SK-N-SH treated with all-trans-retinoic acid at 6 μM for 48 hours (cell line): ENCODE data around the gene GAS2.
A peak's percentile ranks its signal among the peaks of the same experiment; 100 is the strongest.

Source experiments
- ATAC-seq: fragments of 200-7000 bp; cut with Tn5 transposase; 3 replicates; pipeline ENCODE4 v1.9.1; 2020; ENCODE audit warnings: mild to moderate bottlenecking, moderate library complexity
- BACH2 ChIP-seq: fragments of 250-450 bp; sonication (Bioruptor Pico); IDR thresholded peaks from 2 replicates; pipeline ENCODE4 v1.9.0; 2021; ENCODE audit warnings: mild to moderate bottlenecking, borderline replicate concordance
- CREB5 ChIP-seq: fragments of 250-450 bp; sonication (Bioruptor Pico); IDR thresholded peaks from 2 replicates; pipeline ENCODE4 v1.5.1; 2020; ENCODE audit warnings: low read depth, mild to moderate bottlenecking, moderate library complexity
- CSDC2 ChIP-seq: fragments of 250-450 bp; sonication (Bioruptor Pico); IDR thresholded peaks from 2 replicates; pipeline ENCODE4 v1.5.0; 2020; ENCODE audit warnings: mild to moderate bottlenecking, moderate library complexity
- CSRNP3 ChIP-seq: fragments of 250-450 bp; sonication (Bioruptor Pico); IDR thresholded peaks from 2 replicates; pipeline ENCODE4 v1.5.1; 2021; ENCODE audit warnings: mild to moderate bottlenecking, moderate library complexity
- ESRRG ChIP-seq: fragments of 250-450 bp; sonication (Bioruptor Pico); IDR thresholded peaks from 2 replicates; pipeline ENCODE4 v1.6.1; 2021; ENCODE audit warnings: mild to moderate bottlenecking
- GLIS3 ChIP-seq: fragments of 250-450 bp; sonication (Bioruptor Pico); IDR thresholded peaks from 2 replicates; pipeline ENCODE4 v1.5.0; 2020; ENCODE audit warnings: mild to moderate bottlenecking, moderate library complexity
- ISL1 ChIP-seq: fragments of 250-450 bp; sonication (Bioruptor Pico); IDR thresholded peaks from 2 replicates; pipeline ENCODE4 v2.1.2; 2022; ENCODE audit warnings: mild to moderate bottlenecking, moderate library complexity
- OSR1 ChIP-seq: fragments of 250-450 bp; sonication (Bioruptor Pico); IDR thresholded peaks from 2 replicates; pipeline ENCODE4 v1.8.0; 2022; ENCODE audit warnings: moderate library complexity, mild to moderate bottlenecking, inconsistent platforms
- PATZ1 ChIP-seq: fragments of 250-450 bp; sonication (Bioruptor Pico); IDR thresholded peaks from 2 replicates; pipeline ENCODE4 v1.8.0; 2020; ENCODE audit warnings: mild to moderate bottlenecking, moderate library complexity, borderline replicate concordance
- POU6F1 ChIP-seq: fragments of 250-450 bp; sonication (Bioruptor Pico); IDR thresholded peaks from 2 replicates; pipeline ENCODE4 v1.8.0; 2021; ENCODE audit warnings: low read depth, mild to moderate bottlenecking, moderate library complexity, borderline replicate concordance
- PPARA ChIP-seq: fragments of 250-450 bp; sonication (Bioruptor Pico); IDR thresholded peaks from 2 replicates; pipeline ENCODE4 v1.5.0; 2020; ENCODE audit warnings: mild to moderate bottlenecking, borderline replicate concordance
- RARB ChIP-seq: fragments of 250-450 bp; sonication (Bioruptor Pico); IDR thresholded peaks from 2 replicates; pipeline ENCODE4 v1.8.0; 2021; ENCODE audit warnings: mild to moderate bottlenecking, moderate library complexity
- TCF4 ChIP-seq: fragments of 250-450 bp; sonication (Bioruptor Pico); IDR thresholded peaks from 2 replicates; pipeline ENCODE4 v1.8.0; 2021; ENCODE audit warnings: mild to moderate bottlenecking, moderate library complexity, borderline replicate concordance
- TOX ChIP-seq: fragments of 250-450 bp; sonication (Bioruptor Pico); IDR thresholded peaks from 2 replicates; pipeline ENCODE4 v1.8.0; 2021; ENCODE audit warnings: mild to moderate bottlenecking, moderate library complexity, borderline replicate concordance
- TSHZ2 ChIP-seq: fragments of 250-450 bp; sonication (Bioruptor Pico); IDR thresholded peaks from 2 replicates; pipeline ENCODE4 v1.5.0; 2020; ENCODE audit warnings: mild to moderate bottlenecking, moderate library complexity
- ZC3H10 ChIP-seq: fragments of 250-450 bp; sonication (Bioruptor Pico); IDR thresholded peaks from 2 replicates; pipeline ENCODE4 v1.5.1; 2021; ENCODE audit warnings: mild to moderate bottlenecking, moderate library complexity
- ZFP3 ChIP-seq: fragments of 250-450 bp; sonication (Bioruptor Pico); IDR thresholded peaks from 2 replicates; pipeline ENCODE4 v1.5.0; 2020; ENCODE audit warnings: mild to moderate bottlenecking, moderate library complexity
- ZNF565 ChIP-seq: fragments of 450-650 bp; formaldehyde crosslinking; conservative IDR thresholded peaks from 2 replicates; pipeline ENCODE4 v1.5.0; 2020; ENCODE audit warnings: low read depth, mild to moderate bottlenecking, moderate library complexity
- ZNF8 ChIP-seq: fragments of 450-650 bp; formaldehyde crosslinking; IDR thresholded peaks from 2 replicates; pipeline ENCODE4 v1.5.0; 2020; ENCODE audit warnings: mild to moderate bottlenecking, moderate library complexity

The GAS2 gene

GRCh38 chr11:22625448-22626287 is 40.7 kb upstream of the GAS2 start, which contains the start of gene FANCF:
Gene FANCF (minus strand): TSS chr11:22625823. CDS start chr11:22625810, 13 bp downstream.
- ATAC-seq, result peak; percentile 97
- TF ChIP-seq PATZ1 (no peak), CSDC2 (0 out of 2 replicates have a peak, but pooled peaks have one; percentile 57)

- ATAC-seq, result no peak
- TF ChIP-seq TCF4 (CRISPR knock-in tag) (no peak), ZNF8 (CRISPR knock-in tag) (no peak), ISL1 (CRISPR knock-in tag) (no peak), ESRRG (CRISPR knock-in tag) (no peak), POU6F1 (CRISPR knock-in tag) (no peak)
- TF ChIP-seq, all 23 proteins: peak for 0
Measured at GRCh38 chr11:22626573-22627239, 39.7 kb upstream of the GAS2 start.

GRCh38 chr11:22627421-22627820 is 39.0 kb upstream of the GAS2 start:
- ATAC-seq, result no peak
- TF ChIP-seq ZNF565 (CRISPR knock-in tag), result no peak
- no peak for TF ChIP-seq TSHZ2 (CRISPR knock-in tag)
- TF ChIP-seq ZNF8 (CRISPR knock-in tag), result no peak
- no peak for TF ChIP-seq ZC3H10 (CRISPR knock-in tag)
- TF ChIP-seq ESRRG (CRISPR knock-in tag), result no peak
- TF ChIP-seq CSDC2, result no peak
- no peak for TF ChIP-seq PPARA (CRISPR knock-in tag)
- TF ChIP-seq CREB5, result no peak
- TF ChIP-seq TOX (CRISPR knock-in tag), result no peak
- no peak for TF ChIP-seq TCF4 (CRISPR knock-in tag)
- no peak for TF ChIP-seq OSR1 (CRISPR knock-in tag)
- no peak for TF ChIP-seq GLIS3 (CRISPR knock-in tag)
- no peak for TF ChIP-seq BACH2 (CRISPR knock-in tag)
- TF ChIP-seq CSRNP3, result no peak
- TF ChIP-seq POU6F1 (CRISPR knock-in tag), result no peak
- no peak for TF ChIP-seq RARB (CRISPR knock-in tag)
- TF ChIP-seq ZFP3 (CRISPR knock-in tag), result no peak
